Stimulated activated CD4-positive, alpha-beta T cell treated with anti-CD3 and anti-CD28 coated beads, Interleukin-1b, Interleukin-23, amount 100 ng/mL, for 48 hours (primary cell): ENCODE results near the gene RCL1.
"Not testable (repeated sequence)": the region's sequence is repeated elsewhere in the genome, so short reads cannot be mapped to it uniquely, and the experiment has no call there.

Experiments used
- DNase-seq: peaks from one replicate; pipeline ENCODE4 v3.0.0-alpha.2; 2020

The RCL1 gene

DNA sequence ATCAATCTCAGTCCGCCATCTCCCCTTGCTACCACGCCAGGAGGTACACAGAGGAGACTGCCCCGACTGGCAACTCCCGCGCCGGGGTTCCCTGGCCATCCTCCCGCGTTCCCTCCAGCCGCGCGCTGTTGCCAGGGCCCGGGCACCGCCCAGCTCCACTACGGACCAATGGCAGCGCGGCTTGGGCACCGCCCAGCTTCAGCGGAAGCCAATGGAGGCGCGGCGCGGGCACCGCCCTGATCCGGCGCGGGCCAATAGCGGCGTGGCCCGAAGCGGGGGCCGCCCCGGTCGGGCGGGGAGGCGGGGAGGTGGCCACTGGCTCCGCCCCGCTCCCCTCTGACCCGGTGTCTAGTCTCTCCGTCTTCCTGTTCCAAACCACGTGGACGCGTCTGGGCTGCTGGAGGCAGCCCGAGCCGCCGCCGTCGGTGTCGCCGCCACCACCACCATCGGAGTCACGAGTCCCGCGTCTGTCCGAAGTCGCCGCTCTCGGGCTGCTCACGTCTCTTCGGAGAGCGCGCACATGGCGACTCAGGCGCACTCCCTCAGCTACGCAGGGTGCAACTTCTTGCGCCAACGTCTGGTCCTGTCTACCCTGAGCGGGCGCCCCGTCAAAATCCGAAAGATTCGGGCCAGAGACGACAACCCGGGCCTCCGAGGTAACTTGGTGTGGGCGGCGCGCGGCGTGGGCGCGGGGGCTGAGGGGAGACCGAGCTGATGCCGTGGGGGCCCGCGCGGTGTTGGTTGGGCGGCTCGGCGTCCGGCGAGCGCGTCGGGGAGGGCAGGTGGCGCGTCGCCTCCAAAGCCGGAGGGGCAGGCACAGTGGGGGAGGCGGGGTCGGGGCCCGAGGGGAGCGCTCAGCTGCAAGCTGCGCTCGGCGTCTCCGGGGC lies at the start of gene RCL1:
Gene RCL1 (plus strand): TSS at position 373 of the 887 bp plus-strand sequence. CDS start 148 bp downstream, at position 521.
- peak; percentile 97 for DNase-seq

- DNase-seq: no peak
Observed at GRCh38 chr9:4743131-4743875, 49.4 kb upstream of the RCL1 start.

GRCh38 chr9:4746278-4747030 lies 46.3 kb upstream of the RCL1 start:
- DNase-seq: no peak

DNA sequence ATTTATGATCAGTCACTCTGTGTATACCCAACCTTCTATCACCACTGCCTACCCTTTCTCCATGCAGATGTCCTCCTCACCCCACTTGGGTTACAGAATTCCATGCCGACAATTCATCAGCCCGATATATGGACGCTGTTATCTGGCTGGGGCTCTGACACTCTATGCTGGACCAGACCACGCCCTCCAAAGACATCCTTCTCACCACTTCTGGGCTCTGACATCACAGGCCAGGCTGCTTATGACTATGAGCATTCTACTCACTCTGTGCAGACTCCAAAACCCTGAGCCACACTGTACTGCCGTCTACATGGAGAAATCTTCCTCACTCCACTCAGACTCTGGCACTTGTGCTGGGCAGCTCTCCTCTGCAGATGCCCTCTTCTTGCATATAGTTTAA lies 44.1 kb upstream of the RCL1 start:
- DNase-seq: no peak

DNA sequence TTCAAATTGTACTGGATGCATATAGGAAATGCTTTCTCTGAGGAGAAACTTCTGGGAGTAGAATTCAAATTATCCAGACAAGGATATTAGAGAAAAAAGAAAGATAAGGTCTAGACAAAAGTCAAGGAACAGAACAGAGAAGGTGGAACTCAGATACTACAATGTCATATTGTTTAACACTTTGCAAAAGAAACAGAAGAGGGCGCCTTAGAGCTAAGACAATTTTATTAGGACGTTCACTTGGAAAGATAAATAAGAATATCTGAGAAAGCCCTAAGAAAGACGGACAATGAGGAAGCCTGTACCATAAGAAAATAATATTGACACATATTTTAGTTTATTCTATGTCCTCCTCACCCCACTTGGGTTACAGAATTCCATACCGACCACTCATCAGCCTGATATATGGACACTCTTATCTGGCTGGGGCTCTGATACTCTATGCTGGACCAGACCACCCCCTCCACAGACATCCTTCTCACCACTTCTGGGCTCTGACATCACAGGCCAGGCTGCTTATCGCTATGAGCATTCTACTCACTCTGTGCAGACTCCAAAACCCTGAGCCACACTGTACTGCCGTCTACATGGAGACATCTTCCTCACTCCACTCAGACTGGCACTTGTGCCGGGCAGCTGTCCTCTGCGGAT lies 42.6 kb upstream of the RCL1 start:
- DNase-seq: no peak

GRCh38 chr9:4754530-4754929 lies 38.2 kb upstream of the RCL1 start:
- not testable (repeated sequence) for DNase-seq

- DNase-seq: no peak
Observed at GRCh38 chr9:4755026-4755609, 37.6 kb upstream of the RCL1 start.

- DNase-seq: no peak
Observed at GRCh38 chr9:4756420-4756819, 36.3 kb upstream of the RCL1 start.

DNA sequence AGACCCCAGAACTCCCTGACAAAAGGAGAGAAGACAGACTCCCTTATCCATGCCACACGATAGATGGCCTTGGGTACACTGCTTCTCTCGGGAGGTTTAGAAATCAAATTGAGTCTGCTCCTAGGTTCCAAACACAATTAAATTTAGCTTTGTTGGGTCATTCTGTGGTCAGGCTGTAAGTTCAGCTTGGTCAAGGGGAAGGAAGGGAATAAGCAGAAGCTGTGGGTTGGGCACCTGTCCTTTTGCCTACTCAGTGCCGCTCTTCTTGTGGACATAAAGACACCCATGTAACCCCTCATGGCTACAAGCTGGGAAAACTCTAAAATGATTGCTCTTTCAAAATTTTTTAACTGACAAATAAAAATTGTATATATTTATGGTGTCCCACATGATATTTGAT lies 32.6 kb upstream of the RCL1 start:
- no peak for DNase-seq

GRCh38 chr9:4762108-4762885 lies 30.4 kb upstream of the RCL1 start:
- DNase-seq: peak; percentile 80

DNA sequence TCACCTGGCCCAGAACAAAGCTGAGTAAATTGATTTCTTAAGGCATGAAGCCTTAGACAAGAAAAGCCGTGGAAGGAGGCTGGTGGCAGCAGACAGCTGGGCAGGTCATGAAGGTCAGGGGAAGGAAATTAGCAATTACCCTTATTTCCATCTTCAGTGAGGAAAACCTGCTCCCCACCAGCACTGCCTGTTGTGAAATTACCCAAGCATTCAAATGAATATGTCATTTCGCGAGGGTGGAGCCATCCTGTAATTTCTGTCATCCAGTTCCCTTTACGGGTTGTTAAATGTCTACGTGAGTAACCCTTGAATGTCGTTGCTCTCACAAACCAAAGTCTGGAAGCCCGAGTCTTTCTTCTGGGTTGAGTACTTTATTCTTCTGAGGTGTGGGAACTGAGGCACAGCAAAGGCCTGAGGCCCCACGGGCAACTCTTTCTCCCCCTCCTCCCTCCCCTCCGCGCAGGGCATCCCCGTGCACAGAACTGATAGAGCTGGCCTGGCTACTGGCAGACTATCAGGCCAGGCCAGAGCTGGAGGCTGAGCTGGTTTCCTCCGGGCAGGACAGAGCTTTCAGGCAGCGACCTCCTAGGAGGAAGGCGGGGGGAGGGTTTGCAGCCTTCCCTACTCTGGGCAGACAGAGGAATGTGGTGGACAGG lies 29.7 kb upstream of the RCL1 start:
- DNase-seq: no peak

DNA sequence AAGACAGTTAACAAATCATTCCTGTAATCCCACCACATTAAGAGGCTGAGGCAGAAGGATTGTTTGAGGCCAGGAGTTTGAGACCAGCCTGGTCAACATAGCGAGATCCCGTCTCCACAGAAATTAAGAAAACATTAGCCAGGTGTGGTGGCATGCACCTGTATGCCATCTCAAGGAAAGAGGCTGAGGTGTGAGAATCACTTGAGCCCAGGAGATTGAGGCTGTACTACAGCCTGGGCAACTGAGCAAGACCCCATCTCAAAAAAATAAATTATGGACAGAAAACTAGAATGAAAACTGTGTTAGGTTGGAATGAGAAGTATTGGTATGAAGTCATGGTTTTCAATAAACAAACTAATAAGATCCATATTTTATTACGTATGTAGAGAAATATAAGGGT lies 28.7 kb upstream of the RCL1 start:
- DNase-seq: no peak

- no peak for DNase-seq
Observed at GRCh38 chr9:4768681-4769080, 24.1 kb upstream of the RCL1 start.

- DNase-seq: peak; percentile 35
Observed at GRCh38 chr9:4769321-4770080, 23.2 kb upstream of the RCL1 start.

- no peak for DNase-seq
Observed at GRCh38 chr9:4771788-4772187, 21.0 kb upstream of the RCL1 start.

DNA sequence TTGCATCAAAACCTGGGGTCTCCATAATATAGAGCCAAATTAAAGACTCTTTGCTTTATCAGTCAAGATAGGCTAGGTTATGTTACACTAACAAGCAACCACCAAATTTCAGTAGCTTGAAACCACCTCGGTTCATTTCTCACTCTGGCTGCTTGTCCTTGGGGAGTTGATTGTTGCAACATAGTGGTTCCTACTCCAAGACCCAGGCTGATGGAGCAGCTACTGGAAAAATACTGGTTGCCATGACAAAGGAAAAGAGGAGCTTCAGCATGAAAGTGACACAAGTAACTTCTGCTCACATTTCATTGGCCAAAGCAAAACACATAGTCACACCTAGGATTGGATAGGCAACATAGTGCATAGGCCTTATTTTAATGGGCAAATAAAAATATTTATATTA lies 18.5 kb upstream of the RCL1 start:
- no peak for DNase-seq

DNA sequence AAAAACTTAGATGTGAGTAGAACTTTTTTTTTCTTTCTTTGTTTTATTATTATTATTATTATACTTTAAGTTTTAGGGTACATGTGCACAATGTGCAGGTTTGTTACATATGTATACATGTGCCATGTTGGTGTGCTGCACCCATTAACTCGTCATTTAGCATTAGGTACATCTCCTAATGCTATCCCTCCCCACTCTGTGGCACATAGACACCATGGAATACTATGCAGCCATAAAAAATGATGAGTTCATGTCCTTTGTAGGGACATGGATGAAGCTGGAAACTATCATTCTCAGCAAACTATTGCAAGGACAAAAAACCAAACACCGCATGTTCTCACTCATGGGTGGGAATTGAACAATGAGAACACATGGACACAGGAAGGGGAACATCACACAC lies 17.8 kb upstream of the RCL1 start:
- not testable (repeated sequence) for DNase-seq

DNA sequence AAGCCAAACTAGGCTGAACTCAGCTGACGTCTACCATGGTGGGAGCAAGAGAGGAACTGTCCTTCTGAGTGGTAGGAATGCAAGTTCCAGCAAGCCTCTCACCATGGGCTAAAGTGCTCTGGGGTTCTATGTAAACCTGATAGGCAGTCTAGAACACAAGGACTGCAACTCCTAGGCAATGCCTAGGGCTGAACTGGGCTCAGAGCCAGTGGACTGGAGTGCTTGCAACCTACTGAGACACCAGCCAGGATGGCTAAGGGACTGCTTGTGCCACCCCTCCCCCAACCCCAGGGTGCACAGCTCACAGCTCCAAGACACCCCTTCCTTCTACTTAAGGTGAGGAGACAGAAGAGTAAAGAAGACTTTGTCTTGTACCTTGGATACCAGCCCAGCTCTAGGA lies 12.1 kb upstream of the RCL1 start:
- no peak for DNase-seq

GRCh38 chr9:4781408-4781807 lies 11.3 kb upstream of the RCL1 start:
- no peak for DNase-seq

GRCh38 chr9:4783191-4783590 lies 9.6 kb upstream of the RCL1 start:
- not testable (repeated sequence) for DNase-seq
